Measurements from ENCODE around the gene LYPD6B. TPM values are rescaled to one million over a fixed set of nuclear protein-coding genes. Genes with fewer than 3 reads are reported as not detected.

The LYPD6B gene
- total RNA-seq, 1 experiment from 2014 or later: 2.0 TPM

GRCh38 chr2:149050188-149050587, 11.7 kb downstream of the LYPD6B start:
- no peak overlapping the region for H3K18ac ChIP-seq (ENCODE audit: insufficient read length, low read depth, low read length)
- no peaks in the 10 kb centered on the region for H3K79me2 ChIP-seq (ENCODE audit: insufficient read depth, low read length)
- H3K23me2 ChIP-seq (ENCODE audit: insufficient read length, low read depth, low read length, poor library complexity, severe bottlenecking): no peaks in the 10 kb centered on the region
- no peaks in the 10 kb centered on the region for H3K79me1 ChIP-seq (ENCODE audit: insufficient read depth, low read depth, low read length, poor library complexity, severe bottlenecking)
- H3K14ac ChIP-seq (ENCODE audit: insufficient read depth, low read length): no peak overlapping the region
- Mint-ChIP-seq H3K4me1 (no peaks in the 10 kb centered on the region), H3K9me3 (peaks cover 10 to 15% of the 10 kb centered on the region in 2 experiments), H3K36me3 (ENCODE audit: insufficient read depth in 1 of 3, low read depth in 3 of 3) (peaks cover 0 to 10% (median 4%) of the 10 kb centered on the region in 3 experiments; a peak in 4 of 7 replicates), H3K27ac (no peak overlapping the region), H3K27me3 (ENCODE audit: low read depth) (no peaks in the 10 kb centered on the region), H3K4me3 (no peak overlapping the region)
- no peak overlapping the region for H2AK5ac ChIP-seq (ENCODE audit: insufficient read length, low read length)
- no CpG with 5 or more reads among the region's 6 CpGs for WGBS (ENCODE audit: extremely low coverage, insufficient read length, low lambda C conversion rate)
- H4K5ac ChIP-seq (ENCODE audit: insufficient read length, low read depth, low read length): no peak overlapping the region
- H3K4me1 ChIP-seq (ENCODE audit: insufficient read depth, low read length): no peaks in the 10 kb centered on the region
- no peak overlapping the region for H3K56ac ChIP-seq (ENCODE audit: insufficient read length, low read depth, low read length)
- no peak overlapping the region for H3T11ph ChIP-seq (ENCODE audit: low read length)
- no peak overlapping the region for H2BK12ac ChIP-seq (ENCODE audit: insufficient read length, low read depth, low read length)
- H2BK5ac ChIP-seq (ENCODE audit: insufficient read length, low read length): no peak overlapping the region
- H3K9ac ChIP-seq (ENCODE audit: extremely low read depth, insufficient read length, low read length): no peak overlapping the region
- no peak overlapping the region for H3K27ac ChIP-seq (ENCODE audit: insufficient read length, low read depth, low read length)
- no peak overlapping the region for H4K91ac ChIP-seq (ENCODE audit: insufficient read length, low read depth, low read length)
- no peak overlapping the region for H2AFZ ChIP-seq (ENCODE audit: low read length)
- no peak overlapping the region for H2BK20ac ChIP-seq (ENCODE audit: low read depth, low read length, poor library complexity, severe bottlenecking)
- DNase-seq: no peak
- no peaks in the 10 kb centered on the region for H4K20me1 ChIP-seq (ENCODE audit: control insufficient read depth, insufficient read depth, insufficient read length)
- no peak overlapping the region for H3K4me2 ChIP-seq (ENCODE audit: insufficient read depth, insufficient read length, low read length)
- no peak overlapping the region for H2BK120ac ChIP-seq (ENCODE audit: low read depth, low read length, poor library complexity, severe bottlenecking)
- TF ChIP-seq CTCF (conservative IDR thresholded peaks at IDR 0.05): no peak
- H3K27me3 ChIP-seq (ENCODE audit: insufficient read depth, low read length): no peaks in the 10 kb centered on the region
- no peak overlapping the region for H3K23ac ChIP-seq (ENCODE audit: insufficient read length, low read depth, low read length)
- no peaks in the 10 kb centered on the region for H3K9me3 ChIP-seq (ENCODE audit: control insufficient read depth, low read depth, low read length)
- H2BK15ac ChIP-seq (ENCODE audit: low read depth, low read length): no peak overlapping the region
- H3K4ac ChIP-seq (ENCODE audit: low read depth, low read length): no peak overlapping the region
- H4K8ac ChIP-seq (replicated peaks; ENCODE audit: insufficient read length, low read depth, low read length): no peak overlapping the region

Measured in H9 (cell line).